HUDEP-2 (cell line): ENCODE results near the gene ATPAF1.
"Not testable (repeated sequence)": the region's sequence is repeated elsewhere in the genome, so short reads cannot be mapped to it uniquely, and the experiment has no call there.

ENCODE experiments used
- DNase-seq, 76 experiments: peaks; one replicate each; lab custom pipeline; 2025; ENCODE audit not compliant: unreplicated experiment in 76 of 76; lab: John Stamatoyannopoulos, UW

The ATPAF1 gene

GRCh38 chr1:46681333-46682034, 13.3 kb upstream of the ATPAF1 start:
- no peak for DNase-seq

DNA sequence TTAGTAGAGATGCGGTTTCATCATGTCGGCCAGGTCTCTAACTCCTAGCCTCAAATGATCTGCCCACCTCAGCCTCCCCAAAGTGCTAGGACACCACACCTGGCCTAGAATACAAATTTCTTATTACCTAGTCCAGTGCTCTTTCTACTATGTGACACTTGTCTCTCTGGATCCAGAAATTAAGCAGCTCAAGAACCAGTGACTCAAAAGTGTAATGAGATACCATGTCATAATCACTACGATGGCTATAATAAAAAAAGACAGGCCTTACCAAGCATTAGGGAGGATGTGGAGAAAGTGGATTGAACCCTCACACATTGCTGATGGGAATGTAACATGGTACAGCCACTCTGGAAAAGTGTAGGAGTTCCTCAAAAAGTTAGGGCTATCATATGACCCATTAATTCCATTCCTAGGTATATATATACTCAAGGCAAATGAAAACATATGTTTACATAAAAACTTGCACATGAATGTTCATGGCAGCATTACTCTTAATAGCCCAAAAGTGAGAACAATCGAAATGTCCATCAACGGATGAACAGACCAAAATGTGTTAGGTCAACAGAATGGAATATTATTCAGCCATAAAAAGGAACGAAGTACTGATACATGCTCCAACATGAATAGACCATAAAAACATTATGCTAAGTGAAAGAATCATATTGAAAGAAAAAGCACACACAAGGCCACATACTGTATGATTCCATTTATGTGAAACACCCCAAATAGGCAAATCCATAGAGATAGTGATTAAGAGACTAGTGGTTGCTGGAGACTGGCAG, 11.8 kb upstream of the ATPAF1 start:
- DNase-seq: no peak

DNA sequence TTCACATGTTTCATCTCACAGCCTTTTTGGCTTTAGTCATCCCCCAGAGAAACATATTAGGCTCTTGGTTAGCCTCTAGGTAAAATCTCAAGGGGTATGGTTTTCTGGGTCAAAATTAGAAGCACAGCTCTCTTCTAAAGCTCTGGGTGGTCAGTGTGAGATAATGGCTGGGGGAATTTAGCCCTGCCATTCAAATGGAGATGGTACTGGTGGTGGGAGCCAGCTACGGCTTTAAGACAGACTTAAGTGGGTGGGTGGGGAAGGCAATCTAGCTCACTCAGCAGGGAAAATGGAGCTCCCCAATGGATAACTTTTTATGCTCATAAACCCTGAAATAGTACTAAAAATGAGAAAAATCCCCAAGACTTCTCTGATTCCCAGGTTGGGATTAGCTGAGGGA, 9.2 kb upstream of the ATPAF1 start:
- no peak for DNase-seq

- DNase-seq: no peak
These were observed 8.4 kb upstream of the ATPAF1 start for GRCh38 chr1:46676531-46676930.

DNA sequence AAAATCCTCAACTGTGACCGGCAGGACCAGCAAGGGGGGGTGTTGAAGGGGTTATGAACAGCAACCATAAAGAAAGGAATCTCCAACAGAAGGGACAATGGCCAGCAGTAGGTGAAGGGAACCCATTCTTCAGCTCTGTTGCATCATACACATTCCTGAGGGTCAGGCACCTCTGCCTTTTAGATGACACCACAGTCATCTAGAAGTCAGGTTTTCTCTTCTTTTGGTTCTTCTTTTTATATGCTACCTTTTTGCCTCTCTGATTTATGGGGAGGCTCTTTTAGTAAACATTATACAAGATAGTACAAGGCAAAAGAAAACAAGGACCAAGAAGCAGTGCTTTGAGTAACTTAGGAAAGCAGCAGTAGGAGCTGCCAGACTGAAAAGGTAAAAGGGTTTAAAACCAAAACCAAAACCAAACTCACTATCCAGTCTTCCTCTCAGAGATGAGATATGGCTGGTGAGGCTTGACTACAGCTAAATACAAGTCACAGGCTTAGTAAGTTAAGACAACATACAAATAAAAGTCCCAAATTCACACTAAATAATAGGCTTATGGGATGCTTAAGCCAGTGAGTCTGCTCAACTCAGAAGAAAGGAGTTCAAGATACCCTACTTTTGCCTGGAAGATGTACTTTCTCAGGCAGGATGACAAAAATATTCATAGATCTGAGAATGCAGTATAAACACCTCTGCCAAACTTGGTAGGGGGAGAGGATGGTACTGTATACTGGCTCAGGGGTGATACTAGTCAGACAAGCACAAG, 7.6 kb upstream of the ATPAF1 start:
- DNase-seq: peak in 1 of 76 experiments; percentile 6

DNA sequence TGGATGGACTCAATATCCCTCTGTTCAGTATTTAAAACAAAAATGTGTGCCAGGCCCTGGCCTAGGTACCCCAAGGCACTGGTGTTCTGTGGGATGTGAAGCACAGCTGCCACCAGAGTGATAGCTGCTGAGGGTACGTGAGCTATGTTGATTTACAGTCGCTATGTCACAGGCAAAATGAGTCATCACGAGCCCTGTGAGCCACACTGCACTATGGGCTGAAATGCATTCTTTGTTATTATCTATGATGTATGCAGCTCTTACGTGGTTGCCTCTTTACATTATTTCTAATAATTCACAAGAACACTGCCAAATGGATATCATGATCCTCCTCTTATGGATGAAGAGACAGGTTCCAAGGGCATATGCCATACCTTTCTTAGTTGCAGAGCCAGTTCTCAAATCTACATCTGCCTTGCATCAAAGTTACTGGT, 5.6 kb upstream of the ATPAF1 start:
- peak in 61 of 76 experiments; percentile 13 to 67 (median 41) for DNase-seq

- peak in 15 of 76 experiments; percentile 4 to 40 (median 14) for DNase-seq
These were observed 4.5 kb upstream of the ATPAF1 start for GRCh38 chr1:46672696-46673095.

GRCh38 chr1:46671554-46671953, 3.4 kb upstream of the ATPAF1 start, which contains the start of gene TEX38:
TSS of gene TEX38 (plus strand) at chr1:46671854. CDS start at chr1:46671935, 81 bp downstream.
- no peak for DNase-seq

DNA sequence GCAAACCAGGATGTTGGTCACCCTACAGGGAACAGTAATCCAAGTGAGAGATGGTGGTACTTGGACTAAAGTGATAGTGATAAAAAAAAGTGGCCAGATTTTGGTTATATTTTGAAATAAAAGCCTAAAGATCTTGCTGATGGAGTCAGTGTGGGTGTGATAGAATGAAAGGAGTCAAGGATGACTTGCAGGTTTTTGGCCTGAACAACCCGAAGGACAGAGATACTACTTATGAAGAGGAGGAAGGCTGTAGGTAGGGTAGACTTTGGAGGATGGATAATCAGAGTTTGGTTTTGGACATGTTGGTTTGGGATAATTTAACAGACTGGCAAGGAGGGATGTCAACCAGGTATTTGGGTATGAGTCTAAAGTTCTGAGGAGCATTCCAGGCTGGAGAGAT, 2.0 kb upstream of the ATPAF1 start:
- peak in 1 of 76 experiments; percentile 13 for DNase-seq

DNA sequence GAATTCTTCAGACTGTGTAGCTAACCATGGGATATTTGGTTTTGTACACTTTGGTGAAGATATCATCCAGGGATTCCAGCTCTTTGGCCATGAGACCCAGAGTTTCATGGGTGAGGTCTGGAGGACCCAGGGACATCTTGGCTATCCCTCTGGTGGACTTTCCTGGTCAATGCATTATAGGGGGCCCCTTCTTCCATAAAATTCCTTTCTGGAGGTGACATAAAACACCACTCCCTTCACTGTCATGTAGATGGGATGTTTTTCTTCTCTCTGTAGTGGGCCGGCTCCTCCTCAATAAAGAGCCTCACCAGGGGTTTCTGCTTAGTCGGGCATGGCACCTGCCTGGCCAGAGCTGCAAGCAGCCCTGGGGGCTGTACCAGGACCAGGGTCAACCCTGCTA, 2.2 kb downstream of the ATPAF1 start:
- DNase-seq: no peak

GRCh38 chr1:46662919-46663318, 5.2 kb downstream of the ATPAF1 start:
- DNase-seq: not testable (repeated sequence)

GRCh38 chr1:46660116-46660515, 8.0 kb downstream of the ATPAF1 start:
- not testable (repeated sequence) for DNase-seq

DNA sequence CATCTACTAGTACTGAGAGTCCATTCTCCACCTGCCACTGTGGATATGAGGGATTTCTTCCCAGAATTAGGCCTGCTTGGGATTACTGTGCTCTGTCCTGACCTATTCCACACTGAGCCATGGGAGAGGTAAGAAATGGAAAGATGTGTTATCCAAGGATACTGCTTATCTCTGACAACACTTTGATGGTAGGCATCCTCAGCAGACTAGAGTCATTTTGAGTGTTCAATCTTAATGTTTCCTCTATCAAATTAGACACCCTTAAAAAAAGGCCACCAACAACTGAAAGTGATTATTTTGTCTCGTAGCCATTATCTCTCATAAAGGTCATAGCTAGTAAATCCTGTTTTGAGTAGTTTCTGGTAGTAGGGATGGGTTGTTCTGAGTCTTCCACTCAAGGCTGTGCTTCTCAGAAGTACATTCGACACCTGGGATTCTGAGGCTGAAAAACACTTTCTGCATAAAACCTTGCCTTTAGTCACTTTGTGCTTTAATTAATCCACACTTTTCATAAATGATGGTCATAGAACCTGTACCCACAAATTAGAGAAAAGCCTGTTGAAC, 8.8 kb downstream of the ATPAF1 start:
- no peak for DNase-seq

DNA sequence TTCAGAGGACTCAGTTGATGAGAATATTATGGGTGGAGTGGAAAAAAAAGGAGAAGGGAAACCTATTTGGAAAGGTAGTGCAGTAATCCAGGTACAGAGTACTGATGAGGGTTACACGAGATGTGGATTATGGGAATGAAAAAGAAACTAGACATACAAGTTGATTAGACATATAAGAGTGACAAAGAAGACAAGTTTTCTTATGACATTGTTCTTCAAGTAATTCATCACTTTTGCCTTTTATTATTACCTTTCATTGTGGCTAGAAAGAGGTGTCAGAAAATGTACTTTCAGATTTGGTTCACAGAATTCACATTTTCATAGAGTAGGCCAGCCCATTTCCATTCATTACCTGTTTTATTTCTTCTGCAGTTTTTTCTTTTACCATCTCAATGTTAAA, 10.4 kb downstream of the ATPAF1 start:
- no peak for DNase-seq

- DNase-seq: no peak
These were observed 11.5 kb downstream of the ATPAF1 start for GRCh38 chr1:46656643-46657042.

GRCh38 chr1:46655848-46656247, 12.3 kb downstream of the ATPAF1 start:
- no peak for DNase-seq

DNA sequence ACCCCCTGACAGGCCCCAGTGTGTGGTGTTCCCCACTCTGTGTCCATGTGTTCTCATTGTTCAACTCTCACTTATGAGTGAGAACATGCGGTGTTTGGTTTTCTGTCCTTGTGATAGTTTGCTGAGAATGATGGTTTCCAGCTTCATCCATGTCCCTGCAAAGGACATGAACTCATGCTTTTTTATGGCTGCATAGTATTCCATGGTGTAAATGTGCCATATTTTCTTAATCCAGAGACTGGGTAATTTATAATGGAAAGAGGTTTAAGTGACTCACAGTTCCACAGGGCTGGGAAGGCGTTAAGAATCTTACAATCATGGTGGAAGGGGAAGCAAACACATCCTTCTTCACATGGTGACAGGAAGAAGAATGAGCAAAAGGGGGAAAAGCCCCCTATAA, 13.5 kb downstream of the ATPAF1 start:
- DNase-seq: not testable (repeated sequence)

DNA sequence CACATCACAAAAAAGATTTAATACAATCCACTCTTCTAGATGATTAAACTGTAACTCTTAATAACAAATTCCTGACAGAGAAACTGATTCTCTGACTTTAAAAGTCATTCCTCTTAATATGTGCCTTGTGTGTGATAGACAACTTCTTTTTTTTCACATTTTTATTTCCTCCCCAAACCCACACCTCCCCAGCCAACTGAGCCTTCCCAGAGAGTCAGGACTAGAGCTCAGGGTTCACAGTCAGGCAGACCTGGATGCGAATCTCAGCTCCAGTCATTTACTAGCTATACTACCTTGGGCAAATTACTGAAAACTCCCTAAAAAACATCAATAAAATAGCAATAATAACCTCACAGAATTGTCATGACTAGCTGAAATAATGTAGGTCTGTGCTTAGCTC, 14.2 kb downstream of the ATPAF1 start:
- DNase-seq: no peak

DNA sequence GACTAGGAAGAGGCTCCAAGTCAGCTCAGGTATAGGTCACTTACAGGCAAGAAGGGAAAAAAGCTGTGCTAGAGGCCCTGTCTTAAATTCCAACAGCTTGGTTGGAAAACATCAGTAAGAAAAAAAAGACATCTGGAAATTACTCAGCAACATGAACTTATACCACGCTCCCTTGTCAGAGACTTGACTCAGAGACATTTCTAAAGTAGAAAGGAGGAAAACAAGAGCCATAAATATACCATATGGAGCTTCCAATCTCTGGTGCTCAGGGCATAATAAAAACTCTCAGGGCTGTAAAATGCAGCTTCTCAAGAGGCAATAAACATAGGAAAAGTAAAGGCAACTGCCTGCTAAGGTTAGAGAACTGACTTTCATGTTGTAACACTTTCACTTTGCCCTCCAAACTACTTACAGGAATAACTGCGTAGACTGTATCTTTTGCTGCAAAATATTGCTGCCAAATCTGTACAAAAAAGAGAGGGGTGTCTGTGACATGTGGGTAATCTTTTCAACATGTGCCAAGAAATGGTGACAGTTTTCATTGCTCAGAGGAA, 14.7 kb downstream of the ATPAF1 start:
- no peak for DNase-seq

GRCh38 chr1:46652321-46653100, 15.7 kb downstream of the ATPAF1 start:
- DNase-seq: no peak
